Measurements from ENCODE around the gene MAPKAPK3. TPM values are rescaled to one million over a fixed set of nuclear protein-coding genes. Genes with fewer than 3 reads are reported as not detected.

Gene MAPKAPK3
- total and polyA plus RNA-seq, 12 donors: 134 to 496 (median 328) TPM

- Histone ChIP-seq H3K36me3 (peaks cover 0 to 15% (median 0%) of the 10 kb centered on the region in 9 donors), H3K4me3 (no peak overlapping the region), H3K27me3 (no peaks in the 10 kb centered on the region), H3K9me3 (no peaks in the 10 kb centered on the region), H3K27ac (peak overlapping the region in 4 of 10 donors; percentile 12 to 70 (median 50)), H3K4me1 (peaks cover 8 to 94% (median 64%) of the 10 kb centered on the region in 9 donors)
- no peak for DNase-seq
- no peak for ATAC-seq
- WGBS, 2 donors: 78 to 81% methylated on average over 6 of the region's 6 CpGs
- intact Hi-C loops (cut with DNase I): no loop called here
- no peak for TF ChIP-seq CTCF (IDR thresholded peaks at IDR 0.05)
Measured at GRCh38 chr3:50630394-50630793, 13.4 kb downstream of the MAPKAPK3 start.

GRCh38 chr3:50630877-50631276, 13.9 kb downstream of the MAPKAPK3 start:
- no peak for TF ChIP-seq CTCF (IDR thresholded peaks at IDR 0.05)
- whole genome bisulfite sequencing, 2 donors: 46 to 64% methylated on average over 7 of the region's 7 CpGs
- DNase-seq: no peak
- H3K9me3 ChIP-seq: no peaks in the 10 kb centered on the region
- H3K27me3 ChIP-seq: no peaks in the 10 kb centered on the region
- intact Hi-C loops (cut with DNase I): no loop called here
- peaks cover 7 to 90% (median 60%) of the 10 kb centered on the region in 9 donors for H3K4me1 ChIP-seq
- peak overlapping the region in 4 of 10 donors; percentile 4 to 70 (median 44) for H3K27ac ChIP-seq
- H3K36me3 ChIP-seq: peaks cover 0 to 15% (median 0%) of the 10 kb centered on the region in 9 donors
- no peak for ATAC-seq
- no peak overlapping the region for H3K4me3 ChIP-seq

GRCh38 chr3:50632450-50632849, 15.5 kb downstream of the MAPKAPK3 start:
- Histone ChIP-seq H3K27ac (peak overlapping the region in 5 of 10 donors; percentile 28 to 70 (median 43)), H3K4me3 (no peak overlapping the region)

GRCh38 chr3:50633230-50633790, 16.4 kb downstream of the MAPKAPK3 start:
- ATAC-seq: no peak
- peak overlapping the region in 2 of 10 donors; percentile 14 to 36 for H3K27ac ChIP-seq
- H3K9me3 ChIP-seq: no peaks in the 10 kb centered on the region
- DNase-seq: no peak
- H3K4me3 ChIP-seq: no peak overlapping the region
- H3K4me1 ChIP-seq: peaks cover 6 to 90% (median 67%) of the 10 kb centered on the region in 9 donors
- H3K27me3 ChIP-seq: no peaks in the 10 kb centered on the region
- intact Hi-C loops (cut with DNase I): no loop called here
- H3K36me3 ChIP-seq: peaks cover 0 to 15% (median 0%) of the 10 kb centered on the region in 9 donors
- no peak for TF ChIP-seq CTCF (IDR thresholded peaks at IDR 0.05)
- WGBS, 2 donors: 66 to 67% methylated on average over 5 of the region's 5 CpGs

More at GRCh38 chr3:50632450-50632849, 15.5 kb downstream of the MAPKAPK3 start:
- peaks cover 8 to 90% (median 65%) of the 10 kb centered on the region in 9 donors for H3K4me1 ChIP-seq
- intact Hi-C loops (cut with DNase I): no loop called here
- no peak for DNase-seq
- peaks cover 0 to 15% (median 0%) of the 10 kb centered on the region in 9 donors for H3K36me3 ChIP-seq
- no peak for TF ChIP-seq CTCF (IDR thresholded peaks at IDR 0.05)
- H3K27me3 ChIP-seq: no peaks in the 10 kb centered on the region
- no peaks in the 10 kb centered on the region for H3K9me3 ChIP-seq
- WGBS, 2 donors: 25 to 34% methylated on average over 5 of the region's 5 CpGs
- ATAC-seq: no peak

Measured in heart right ventricle (tissue), 16 donors.